ENCODE results near the gene DMD.
"Not testable (repeated sequence)": the region's sequence is repeated elsewhere in the genome, so short reads cannot be mapped to it uniquely, and the experiment has no call there.

Gene DMD

DNA sequence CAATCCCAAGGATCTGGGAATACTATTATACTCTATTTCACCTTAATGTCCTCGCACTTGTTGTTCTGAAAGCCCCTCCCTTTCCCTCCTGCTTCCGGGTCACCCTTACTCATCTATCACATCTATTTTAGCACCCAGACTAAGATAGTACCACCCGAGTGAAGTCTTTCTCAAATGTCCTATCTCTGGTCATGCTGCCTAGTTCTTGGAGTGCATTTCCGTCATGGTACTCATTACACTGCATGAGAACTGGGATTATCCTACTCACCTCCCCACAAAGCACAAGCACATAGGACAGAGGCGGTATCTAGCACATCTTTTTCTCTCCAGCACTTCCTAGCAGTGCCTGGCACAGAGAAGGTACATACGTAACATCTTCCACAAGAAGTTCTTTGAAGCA is 1195.2 kb downstream of the DMD start:
- DNase-seq (ENCODE audit: low spot score): no peak

DNA sequence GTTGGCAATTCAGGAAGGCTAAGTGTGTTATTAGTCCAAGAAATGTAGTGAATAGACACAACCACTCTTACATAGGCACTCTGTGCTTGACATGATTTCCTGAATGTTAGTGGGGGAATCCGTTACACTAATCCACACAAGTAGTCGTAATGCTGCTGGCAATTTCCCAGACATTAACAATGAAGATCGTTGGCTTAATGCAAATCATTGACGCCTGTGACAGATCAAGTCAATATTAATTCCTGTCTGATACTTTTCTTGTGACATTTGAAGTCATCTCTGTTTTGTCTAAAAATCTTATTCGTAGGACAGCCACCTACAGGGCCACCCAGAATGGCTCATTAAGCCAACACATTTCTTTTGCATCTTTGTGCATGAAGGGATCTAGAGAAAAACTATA is 1200.4 kb downstream of the DMD start:
- DNase-seq (ENCODE audit: low spot score): no peak

DNA sequence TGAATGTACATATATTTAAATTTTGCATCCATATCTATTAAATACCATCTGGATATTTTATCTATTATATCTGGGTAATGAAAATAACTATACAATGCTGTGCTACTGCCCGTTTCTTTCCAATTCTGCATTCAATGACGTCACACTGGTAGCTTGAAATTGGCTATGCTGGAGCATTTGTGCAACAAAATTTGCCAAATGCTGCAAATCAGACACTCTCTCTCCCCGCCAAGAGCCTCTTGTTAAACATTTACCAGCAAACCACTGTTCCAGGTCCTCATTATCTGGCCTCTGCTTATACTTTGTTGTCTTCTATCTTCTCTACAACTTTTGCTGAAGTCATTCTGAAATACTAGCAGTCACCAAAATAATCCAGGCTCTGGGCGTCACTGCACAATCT is 1201.1 kb downstream of the DMD start:
- no peak for DNase-seq (ENCODE audit: low spot score)

DNA sequence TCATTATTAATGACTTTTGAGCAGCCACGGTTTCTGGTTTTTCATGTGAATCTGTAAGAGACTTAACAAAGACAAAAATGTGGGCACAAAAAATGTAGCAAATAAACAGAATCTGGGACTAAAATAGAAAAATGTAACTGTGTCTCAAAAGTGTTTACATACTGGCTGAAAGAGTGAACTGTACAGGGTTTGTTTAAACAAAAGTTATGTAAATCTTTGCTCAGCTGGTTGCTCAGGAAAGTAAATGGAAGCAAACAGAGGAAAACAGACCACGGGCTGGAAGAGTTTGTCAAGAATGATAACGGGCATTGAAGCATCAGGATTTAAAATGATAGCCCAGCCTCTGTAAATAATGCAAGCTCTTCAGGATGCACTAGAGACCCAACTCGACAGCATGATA is 1217.7 kb downstream of the DMD start:
- no peak for DNase-seq (ENCODE audit: low spot score)

DNA sequence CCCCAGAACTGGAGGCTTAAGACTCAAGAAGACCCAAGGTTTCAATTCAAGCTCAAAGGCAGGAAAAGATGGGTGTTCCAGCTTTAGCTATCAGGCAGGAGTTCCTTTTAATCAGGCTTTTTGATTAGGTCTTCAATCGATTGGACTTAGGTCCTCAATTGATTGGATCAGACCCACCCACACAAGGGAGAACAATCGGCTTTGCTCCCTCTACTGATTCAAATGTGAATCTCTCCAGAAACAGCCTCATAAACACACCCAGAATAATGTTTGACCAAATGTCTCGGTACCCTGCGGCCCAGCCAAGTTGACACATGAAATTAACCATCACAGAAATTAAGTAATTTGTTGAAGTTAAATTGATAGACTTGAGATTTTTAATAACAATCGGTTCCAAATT is 1222.4 kb downstream of the DMD start:
- DNase-seq (ENCODE audit: low spot score): no peak

DNA sequence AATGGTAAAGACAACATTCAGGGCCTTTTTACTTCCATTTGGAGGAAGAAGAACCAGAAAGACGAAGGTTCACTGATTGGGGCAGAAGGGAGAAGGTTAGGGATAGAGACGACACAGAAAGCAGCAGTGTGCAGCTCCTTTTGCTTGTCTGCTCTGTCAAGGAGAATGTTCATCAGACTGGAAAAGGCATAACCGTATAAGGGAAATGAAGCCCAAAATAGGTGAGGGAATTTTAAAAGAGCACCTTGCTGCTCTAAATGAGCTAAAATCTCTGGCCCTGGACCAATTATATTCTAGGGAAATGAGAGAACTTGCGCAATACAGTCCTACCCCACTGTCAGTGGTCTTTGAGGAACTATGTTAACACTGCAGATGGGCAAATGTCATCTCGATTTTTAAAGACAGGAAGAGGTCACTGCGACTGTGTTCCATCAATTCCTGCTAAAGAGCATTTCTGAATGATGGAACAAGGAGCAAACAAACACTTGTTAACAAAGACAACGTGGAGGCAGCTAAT is 1229.7 kb downstream of the DMD start:
- no peak for DNase-seq (ENCODE audit: low spot score)

DNA sequence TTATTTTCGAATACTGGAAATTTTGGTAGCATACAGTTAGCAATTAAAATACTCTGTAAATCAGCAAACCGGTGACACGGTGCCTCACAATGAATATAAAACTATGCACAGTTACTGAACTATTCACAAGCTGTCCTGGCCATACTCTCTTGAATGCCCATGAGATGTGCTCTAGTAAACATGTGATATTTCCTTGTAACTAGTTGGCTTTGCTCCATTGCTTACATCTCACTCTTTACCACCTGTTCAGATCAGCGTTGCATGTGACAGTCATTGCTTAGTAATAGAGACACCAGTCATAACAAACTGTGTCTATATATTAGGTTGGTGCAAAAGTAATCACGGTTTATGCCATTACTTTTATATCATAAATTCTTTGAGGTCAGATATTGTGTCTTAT is 1241.6 kb downstream of the DMD start:
- DNase-seq (ENCODE audit: low spot score): no peak

DNA sequence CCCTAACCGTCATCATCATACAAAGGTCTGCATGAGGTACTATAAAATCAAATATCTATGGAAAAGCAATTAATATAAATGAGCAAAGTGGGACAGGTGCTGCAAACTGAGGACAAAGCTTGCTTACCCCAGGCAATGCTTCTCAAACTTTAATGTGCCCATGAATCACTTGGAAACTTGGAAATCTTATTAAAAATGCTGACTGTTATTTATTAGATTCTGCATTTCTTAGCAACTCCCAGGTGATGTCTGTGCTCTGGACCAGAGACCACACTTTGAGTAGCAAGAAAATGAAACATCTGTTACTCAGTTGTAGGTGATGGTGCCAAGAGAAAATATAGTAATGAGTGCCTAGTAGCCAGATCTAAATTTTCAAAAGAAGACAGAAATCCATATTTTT is 1249.1 kb downstream of the DMD start:
- no peak for DNase-seq (ENCODE audit: low spot score)

DNA sequence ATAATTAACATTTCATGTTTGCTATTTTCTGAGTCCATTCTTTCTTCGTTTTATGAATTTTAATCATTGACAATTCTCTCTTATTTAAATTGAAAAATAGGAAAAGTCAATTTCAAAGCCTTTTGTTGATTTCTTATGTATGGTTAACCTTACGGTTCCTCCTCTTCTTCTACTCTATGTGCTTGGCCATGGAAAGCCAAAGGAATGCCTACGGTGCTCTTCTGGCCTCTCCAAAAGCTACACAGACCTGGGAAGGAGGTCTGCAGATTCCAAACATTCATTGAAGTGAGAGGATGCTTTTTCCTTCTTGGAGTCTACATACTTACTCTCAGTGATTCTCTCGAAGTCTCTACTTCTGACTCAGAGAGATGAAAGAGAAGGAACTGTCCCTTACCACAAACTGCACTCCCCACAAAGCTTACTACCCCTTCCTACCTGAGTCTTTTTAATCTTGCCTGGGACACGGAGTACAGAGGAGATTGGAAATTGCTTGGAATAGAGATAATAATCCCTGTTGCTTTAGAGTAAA is 1276.4 kb downstream of the DMD start:
- DNase-seq (ENCODE audit: low spot score): no peak

DNA sequence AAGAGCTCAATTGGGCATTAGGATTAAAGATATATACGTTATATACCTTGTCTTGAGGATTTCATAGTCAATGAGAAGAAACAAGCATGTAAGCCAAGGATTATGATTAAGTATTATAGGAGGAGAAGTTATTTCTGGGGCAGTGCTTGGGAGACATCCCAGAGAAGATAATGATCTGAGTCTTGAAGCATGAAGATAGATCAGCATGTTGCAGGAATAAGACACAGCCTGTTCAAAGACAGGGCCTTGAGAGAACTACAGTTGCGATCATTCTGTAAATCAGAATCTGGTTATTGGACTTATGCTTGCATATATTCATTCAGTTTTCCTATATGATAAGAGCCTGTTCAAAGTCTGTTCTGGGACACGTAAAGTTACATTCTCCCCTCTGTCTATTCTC is 1277.3 kb downstream of the DMD start:
- no peak for DNase-seq (ENCODE audit: low spot score)

DNA sequence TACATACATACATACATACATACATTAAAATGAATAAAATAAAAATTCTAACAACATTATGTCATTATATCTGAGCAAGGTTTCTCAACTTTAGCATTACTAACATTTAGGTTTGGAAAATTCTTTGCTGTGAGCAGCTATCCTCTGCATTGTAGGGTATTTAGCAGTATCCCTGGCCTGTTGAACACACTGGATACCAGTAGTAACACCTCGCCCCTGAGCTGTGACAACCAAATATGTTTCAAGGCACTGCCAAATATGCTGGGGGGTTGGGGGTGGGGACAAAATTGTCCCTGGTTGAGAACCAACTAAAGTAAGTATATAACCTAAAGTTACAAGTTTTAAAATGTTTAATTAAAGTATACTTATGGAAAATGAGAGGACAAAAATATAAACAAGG is 1278.6 kb downstream of the DMD start:
- no peak for DNase-seq (ENCODE audit: low spot score)

DNA sequence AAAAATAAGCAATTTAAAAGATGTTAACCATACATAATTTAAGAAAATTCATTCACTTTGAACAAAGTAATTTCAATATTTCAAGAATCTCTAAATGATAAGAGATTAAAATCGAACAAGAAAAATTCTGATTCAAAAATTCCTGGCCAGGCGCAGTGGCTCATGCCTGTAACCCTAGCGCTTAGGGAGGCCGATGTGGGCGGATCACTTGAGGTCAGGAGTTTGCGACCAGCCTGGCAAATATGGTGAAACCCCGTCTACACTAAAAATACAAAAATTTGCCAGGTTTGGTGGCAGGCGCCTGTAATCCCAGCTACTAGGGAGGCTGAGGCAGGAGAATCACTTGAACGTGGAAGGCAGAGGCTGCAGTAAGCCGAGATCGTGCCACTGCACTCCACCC is 1279.0 kb downstream of the DMD start:
- DNase-seq (ENCODE audit: low spot score): not testable (repeated sequence)

DNA sequence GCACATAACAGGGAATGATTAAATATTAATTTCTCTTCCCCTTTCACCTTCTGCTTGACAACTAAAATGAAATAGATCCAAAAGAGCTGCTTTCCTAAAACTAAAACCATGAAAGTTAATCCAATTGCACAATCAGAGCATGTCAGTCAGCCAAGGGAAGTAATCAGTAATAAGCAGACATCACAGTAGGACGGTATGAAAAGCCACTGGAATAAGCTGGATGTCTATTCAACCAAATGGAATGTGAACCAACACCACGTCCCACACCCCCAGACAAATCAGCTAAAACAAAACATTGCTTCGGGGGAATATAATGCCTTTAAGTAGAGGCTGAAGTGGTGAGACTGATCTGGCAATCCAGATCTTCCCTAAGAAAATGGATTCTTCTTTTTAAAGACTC is 1280.1 kb downstream of the DMD start:
- DNase-seq (ENCODE audit: low spot score): no peak

DNA sequence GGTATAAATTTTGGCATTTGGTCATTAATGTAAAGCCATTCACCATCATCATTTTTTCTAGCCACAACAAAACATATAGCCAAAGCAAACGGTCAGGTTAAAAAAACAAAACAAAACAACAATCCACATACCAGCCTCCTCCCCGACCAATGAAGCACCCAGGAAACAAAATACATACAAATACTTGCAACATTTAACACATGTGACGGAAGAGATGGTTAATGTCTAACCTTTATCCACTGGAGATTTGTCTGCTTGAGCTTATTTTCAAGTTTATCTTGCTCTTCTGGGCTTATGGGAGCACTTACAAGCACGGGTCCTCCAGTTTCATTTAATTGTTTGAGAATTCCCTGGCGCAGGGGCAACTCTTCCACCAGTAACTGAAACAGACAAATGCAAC is 1282.0 kb downstream of the DMD start:
- DNase-seq (ENCODE audit: low spot score): no peak

DNA sequence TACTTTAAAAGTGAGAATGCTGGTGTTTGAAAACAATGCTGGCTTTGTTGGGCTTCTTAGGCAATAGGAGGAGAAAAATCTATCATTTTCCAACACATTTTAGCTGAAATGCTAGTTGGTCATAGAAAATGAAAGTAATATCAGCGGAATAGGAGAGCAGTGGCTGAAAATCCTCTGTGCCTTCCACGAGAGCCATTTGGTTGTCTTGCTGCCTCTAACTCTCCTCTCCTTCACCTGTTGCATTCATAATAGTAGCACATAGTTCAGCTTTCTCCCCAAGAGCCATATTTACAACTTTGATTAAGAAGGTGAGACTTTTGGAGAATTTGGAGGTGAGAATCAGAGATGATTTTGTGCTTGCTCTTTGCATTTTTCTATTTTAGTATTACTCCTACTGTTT is 1290.1 kb downstream of the DMD start:
- DNase-seq (ENCODE audit: low spot score): no peak

DNA sequence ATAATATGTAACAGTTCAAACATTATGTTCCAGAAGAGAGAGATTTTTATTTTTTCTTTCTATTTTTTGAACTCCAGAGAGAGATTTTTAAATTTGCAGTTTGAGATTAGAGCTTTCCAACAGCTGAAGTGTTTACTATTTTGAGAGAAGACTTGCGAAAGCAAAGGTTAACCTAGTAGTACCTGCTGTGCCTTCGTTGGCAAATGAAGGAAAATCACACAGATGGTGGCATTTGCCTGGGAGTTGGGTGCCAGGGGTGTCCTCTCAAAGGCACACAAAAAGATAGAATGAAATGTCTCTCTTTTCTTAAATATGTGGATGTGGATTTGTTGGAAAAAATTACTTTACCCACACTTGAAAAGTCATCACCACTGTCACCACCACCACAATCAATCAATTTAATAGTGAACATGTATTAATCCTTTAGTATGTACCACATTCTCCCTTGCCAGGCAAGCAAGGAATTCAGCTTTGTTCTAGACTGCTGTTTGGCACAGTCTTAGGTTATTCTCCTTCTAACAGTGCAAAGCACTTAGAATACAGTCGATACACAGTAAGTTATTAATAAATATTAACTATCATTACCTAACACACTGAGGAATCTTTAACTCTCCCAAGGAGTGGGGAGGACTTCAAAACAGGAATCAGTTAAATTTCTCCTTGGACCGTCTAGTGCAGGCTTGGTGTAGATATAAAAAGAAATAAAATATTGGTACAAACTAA is 1301.3 kb downstream of the DMD start:
- no peak for DNase-seq (ENCODE audit: low spot score)

DNA sequence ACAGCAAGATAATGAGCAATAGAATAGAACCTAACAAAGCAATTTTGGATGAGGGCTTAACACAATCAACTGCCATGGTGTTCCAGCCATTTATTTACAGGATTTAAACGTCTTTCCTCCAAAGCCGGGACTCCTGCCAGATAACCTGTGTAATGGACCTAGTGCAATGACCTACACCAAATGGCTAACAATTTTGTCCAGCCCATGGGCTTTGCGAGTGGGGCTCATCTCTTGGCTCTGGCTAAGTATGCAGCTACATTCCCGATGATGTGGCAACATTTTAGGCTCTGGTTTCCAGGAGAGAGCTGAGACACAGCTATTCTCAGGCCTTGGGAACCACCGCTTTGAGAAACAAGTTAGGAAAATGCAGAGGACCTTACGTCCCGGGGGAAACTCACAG is 1317.2 kb downstream of the DMD start:
- DNase-seq (ENCODE audit: low spot score): no peak

DNA sequence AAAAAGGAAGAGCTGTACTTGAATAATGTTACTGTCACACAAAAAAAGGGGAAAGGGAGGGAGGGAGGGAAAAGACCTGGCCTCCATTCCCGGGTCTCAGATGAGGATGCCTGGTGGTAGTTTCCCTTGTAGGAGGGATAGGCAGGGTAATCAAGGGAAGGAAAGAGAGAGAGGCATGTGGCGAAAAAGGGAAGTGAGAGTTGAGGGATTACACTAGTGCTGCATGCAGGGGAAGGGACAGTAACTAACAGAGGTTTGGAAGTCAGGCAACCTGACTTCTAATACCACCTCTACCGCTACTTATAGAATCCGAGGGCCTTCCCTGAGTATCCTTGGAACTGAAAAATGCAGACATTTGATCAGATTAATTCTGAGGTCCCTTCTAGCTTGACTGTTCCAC is 1317.8 kb downstream of the DMD start:
- DNase-seq (ENCODE audit: low spot score): peak; percentile 13

DNA sequence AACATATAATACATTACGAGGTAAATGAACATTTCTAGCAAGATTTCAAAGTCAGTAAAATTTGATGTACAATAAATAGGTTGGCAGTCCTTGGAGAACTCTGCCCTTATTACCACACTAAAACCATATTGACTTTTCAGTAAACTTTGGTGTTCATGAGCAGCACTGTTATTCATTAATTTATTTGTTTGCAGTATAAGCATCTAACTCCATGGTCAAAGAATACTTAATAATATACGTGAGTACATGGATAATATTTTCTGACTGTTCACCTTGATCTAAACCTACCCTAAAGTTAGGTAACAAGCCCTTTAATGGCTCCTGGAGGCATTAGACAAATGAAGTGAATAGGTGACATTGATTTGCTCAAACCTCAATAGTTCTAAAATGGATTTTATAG is 1322.3 kb downstream of the DMD start:
- DNase-seq (ENCODE audit: low spot score): no peak

DNA sequence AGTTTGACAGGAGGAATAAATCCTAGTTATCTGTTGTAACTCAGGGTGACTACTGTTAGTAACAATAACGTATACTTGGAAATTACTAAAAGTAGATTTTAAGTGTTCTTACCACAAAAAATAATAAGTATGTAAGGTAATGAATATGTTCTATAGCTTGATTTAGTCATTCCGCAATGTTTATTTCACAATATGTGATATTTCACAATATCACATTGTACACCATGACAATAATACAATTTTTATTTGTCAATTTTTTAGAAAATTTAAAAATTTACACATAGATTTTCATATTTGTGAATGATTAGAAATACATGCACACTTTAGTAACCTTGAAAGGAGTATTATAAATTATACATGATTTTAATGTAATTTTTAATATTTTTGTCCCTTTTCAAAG is 1326.8 kb downstream of the DMD start:
- DNase-seq (ENCODE audit: low spot score): no peak

DNA sequence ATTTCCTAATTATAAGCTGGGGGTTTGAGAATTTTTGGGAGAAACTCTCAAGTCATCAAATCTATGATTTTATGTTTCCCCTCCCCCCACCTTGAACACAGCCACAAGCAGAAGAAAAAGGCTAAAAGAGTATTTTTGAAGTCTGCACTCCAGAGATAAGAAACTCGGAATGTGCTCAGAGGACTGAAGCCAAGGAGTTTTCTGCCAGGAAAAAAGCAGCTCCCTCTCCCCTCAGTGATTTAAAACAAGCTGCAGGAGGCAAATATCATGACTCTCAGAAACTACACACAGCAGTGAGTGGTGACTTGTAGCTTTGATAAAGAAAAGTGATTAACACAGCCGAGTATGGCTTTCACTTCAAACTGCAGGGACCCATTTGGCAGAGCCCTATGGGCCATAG is 1339.3 kb downstream of the DMD start:
- no peak for DNase-seq (ENCODE audit: low spot score)

DNA sequence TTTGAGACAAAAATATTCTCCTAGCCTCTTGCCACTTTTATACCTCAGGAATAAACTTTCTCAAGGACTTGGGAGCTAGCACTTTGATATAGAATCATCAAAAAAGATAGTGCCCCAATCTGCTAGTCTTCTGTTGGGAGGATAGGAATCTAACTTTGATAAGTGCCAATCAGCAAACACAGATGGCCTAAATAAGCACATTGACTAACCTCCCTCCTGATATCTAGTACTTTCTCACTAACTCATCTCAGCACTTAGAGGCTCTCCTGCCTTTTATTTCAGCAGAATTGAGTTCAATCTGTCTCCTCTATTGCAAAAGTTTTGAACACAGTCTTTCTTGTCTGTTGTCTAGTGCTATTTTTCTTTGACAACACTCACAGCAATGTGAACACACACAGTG is 1341.1 kb downstream of the DMD start:
- no peak for DNase-seq (ENCODE audit: low spot score)

DNA sequence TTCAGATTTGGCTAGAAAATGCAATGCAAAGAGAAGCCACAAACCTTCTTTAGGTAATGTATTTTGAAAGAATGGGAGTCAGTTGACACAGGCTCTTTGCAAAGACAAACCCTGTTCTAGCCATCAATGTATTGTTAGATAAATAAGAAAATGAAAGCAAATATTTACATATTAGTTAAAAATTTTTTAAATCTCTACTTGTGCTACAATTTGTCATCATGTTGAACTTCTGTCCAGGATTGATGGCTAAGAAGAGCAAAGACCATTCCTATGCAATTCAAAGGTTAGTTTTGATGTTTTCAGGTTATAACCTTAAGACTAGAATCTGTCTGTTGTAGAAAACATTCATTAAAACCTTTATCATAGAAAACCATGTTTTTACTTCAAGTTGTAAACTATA is 1350.7 kb downstream of the DMD start:
- no peak for DNase-seq (ENCODE audit: low spot score)

DNA sequence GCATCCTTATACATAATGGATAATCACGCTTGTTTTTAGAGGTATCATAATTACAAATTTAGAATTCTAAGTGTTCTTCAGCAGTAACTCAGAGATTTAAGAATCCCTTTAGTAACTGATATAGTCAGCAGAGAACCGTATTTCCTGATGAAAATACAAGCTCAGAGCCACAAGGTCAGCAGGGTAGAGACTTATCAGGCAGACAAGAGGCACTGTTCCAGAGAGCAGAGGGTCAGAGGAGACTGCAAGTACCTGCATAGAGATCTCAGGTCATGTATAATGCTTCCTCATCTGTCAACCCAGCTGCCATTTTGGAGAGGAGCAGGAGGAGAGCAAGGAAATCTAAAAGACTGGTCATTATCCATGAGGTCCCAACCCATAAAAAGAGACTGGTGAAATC is 1352.4 kb downstream of the DMD start:
- no peak for DNase-seq (ENCODE audit: low spot score)
